ENCODE measurements around the gene CDKN2AIP.
"Not testable (repeated sequence)": the region's sequence is repeated elsewhere in the genome, so short reads cannot be mapped to it uniquely, and the experiment has no call there.

The CDKN2AIP gene

DNA sequence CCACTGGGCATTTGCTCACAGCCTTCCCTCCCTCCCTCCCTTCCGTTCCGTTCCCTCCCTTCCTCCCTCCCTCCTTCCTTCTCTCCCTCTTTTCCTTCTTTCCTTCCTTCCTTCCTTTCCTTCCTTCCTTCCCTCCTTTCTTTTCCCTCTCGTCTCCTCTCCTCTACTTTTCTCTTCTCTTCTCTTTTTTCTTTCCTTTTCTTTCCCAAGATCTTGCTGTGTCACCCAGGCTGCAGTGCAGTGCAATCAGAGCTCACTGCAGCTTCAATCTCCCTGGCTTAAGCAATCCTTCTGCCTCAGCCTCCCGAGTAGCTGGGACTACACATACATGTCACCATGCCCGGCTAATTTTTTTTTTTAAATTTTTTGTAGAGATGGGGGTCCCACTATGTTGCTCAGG is 33.7 kb downstream of the CDKN2AIP start:
- TF ChIP-seq, protein P1, sequence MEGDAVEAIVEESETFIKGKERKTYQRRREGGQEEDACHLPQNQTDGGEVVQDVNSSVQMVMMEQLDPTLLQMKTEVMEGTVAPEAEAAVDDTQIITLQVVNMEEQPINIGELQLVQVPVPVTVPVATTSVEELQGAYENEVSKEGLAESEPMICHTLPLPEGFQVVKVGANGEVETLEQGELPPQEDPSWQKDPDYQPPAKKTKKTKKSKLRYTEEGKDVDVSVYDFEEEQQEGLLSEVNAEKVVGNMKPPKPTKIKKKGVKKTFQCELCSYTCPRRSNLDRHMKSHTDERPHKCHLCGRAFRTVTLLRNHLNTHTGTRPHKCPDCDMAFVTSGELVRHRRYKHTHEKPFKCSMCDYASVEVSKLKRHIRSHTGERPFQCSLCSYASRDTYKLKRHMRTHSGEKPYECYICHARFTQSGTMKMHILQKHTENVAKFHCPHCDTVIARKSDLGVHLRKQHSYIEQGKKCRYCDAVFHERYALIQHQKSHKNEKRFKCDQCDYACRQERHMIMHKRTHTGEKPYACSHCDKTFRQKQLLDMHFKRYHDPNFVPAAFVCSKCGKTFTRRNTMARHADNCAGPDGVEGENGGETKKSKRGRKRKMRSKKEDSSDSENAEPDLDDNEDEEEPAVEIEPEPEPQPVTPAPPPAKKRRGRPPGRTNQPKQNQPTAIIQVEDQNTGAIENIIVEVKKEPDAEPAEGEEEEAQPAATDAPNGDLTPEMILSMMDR (IDR thresholded peaks at IDR 0.05; ENCODE audit: control insufficient read depth, extremely low read depth, insufficient read depth) = no peak
- H3K4me3 ChIP-seq (ENCODE audit: low read depth, low read length) = no peak overlapping the region
- no peak for DNase-seq (ENCODE audit: low read depth)

DNA sequence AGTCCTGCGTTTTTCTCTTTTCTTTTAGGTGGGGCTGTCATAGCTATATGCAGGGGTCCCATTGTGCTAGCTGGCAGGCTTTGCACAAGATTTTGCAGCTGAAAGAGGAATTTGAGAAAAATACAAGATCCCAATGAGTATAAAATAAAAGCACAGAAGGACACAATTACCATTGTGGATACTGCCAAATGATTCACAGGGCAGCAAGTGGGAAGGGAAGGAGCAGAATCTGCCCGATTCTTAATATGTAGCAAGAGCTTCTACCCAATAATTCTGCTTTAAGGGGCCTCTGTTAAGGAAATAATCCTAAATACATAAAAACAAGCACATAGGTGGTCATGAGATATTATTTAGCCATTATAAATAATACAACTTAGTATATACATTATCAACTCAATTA is 34.5 kb downstream of the CDKN2AIP start:
- no peak overlapping the region for H3K4me3 ChIP-seq (ENCODE audit: low read depth, low read length)
- DNase-seq (ENCODE audit: low read depth) = no peak
- TF ChIP-seq, protein P1 (IDR thresholded peaks at IDR 0.05; ENCODE audit: control insufficient read depth, extremely low read depth, insufficient read depth) = no peak

DNA sequence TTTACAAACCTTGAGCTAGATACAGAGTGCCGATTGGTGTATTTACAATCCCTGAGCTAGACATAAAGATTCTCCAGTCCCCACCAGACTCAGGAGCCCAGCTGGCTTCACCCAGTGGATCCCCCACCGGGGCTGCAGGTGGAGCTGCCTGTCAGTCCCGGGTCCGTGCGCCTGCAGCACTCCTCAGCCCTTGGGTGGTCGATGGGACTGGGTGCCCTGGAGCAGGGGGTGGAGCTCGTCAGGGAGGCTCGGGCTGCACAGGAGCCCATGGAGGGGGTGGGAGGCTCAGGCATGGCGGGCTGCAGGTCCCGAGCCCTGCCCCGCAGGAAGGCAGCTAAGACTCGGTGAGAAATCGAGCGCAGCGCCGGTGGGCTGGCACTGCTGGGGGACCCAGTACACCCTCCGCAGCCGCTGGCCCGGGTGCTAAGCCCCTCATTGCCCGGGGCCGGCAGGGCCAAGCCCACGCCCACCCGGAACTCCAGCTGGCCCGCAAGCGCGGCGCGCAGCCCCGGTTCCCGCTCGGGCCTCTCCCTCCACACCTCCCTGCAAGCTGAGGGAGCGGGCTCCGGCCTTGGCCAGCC is 38.2 kb downstream of the CDKN2AIP start:
- H3K4me3 ChIP-seq (ENCODE audit: low read depth, low read length); DNase-seq (ENCODE audit: low read depth): not testable (repeated sequence)

DNA sequence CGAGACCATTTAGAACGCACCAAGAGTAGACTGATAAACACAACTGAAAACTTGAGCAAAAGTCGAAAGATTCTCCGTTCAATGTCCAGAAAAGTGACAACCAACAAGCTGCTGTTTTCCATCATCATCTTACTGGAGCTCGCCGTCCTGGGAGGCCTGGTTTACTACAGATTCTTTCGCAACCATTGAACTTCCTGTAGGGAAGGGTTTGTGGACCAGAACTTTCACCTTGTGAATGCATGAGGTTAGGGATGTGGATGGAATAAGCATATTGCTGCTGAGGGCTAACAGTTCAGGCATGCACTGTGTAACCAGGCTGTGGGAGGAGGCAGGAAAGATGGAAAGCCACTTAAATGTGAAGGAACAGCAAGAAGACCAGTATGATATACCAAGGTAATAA is 39.6 kb downstream of the CDKN2AIP start:
- no peak for DNase-seq (ENCODE audit: low read depth)
- TF ChIP-seq, protein P1 (IDR thresholded peaks at IDR 0.05; ENCODE audit: control insufficient read depth, extremely low read depth, insufficient read depth) = no peak
- no peak overlapping the region for H3K4me3 ChIP-seq (ENCODE audit: low read depth, low read length)

DNA sequence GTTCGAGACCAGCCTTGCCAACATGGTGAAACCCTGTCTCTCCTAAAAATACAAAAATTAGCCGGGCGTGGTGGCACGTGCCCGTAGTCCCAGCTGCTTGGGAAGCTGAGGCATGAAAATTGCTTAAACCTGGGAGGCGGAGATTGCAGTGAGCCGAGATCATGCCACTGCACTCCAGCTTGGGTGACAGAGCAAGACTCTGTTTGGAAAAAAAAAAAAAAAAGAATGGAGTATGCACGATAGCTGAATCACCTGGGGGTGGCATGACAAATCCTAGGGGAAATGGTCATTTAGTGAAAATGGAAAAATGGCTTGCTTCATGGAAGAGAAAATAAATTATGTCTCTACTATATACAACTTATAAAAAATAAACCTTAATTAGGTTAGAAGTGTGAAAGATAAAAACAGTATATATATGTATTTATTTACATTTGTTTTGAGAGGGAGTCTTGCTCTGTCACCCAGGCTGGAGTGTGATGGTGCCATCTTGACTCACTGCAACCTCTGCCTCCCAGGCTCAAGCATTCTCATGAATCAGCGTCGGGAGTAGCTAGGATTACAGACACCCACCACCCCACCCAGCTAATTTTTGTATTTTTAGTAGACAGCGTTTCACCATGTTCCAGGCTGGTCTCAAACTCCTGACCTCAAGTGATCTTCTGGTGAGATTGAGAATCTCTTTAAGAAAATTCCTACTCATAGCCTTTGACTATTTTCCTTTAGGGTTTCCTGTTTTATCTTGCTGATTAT is 41.1 kb downstream of the CDKN2AIP start:
- no peak for DNase-seq (ENCODE audit: low read depth)
- no peak overlapping the region for H3K4me3 ChIP-seq (ENCODE audit: low read depth, low read length)
- TF ChIP-seq, protein P1 (IDR thresholded peaks at IDR 0.05; ENCODE audit: control insufficient read depth, extremely low read depth, insufficient read depth) = no peak

DNA sequence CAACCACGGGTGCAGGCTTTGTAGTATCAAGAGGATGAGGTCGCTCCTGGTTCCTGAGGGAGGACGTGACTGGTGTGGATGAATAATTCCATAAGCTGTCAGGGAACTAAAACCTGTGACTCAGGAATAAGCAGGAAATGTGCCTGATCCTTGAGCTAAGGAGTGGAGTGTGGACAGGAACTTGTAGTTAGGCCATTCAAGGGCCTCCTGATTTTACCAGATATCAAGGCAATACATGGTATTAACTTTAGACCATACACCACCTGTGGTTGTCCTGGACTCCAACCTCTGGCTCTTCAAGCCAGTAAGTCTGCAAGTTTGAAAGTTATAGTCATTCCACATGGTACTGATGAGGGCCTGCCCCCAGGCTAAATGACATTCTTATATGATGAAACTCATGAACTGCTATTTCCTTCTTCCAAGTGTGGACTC is 48.4 kb downstream of the CDKN2AIP start:
- H3K4me3 ChIP-seq (ENCODE audit: low read depth, low read length) = no peak overlapping the region
- TF ChIP-seq, protein P1 (IDR thresholded peaks at IDR 0.05; ENCODE audit: control insufficient read depth, extremely low read depth, insufficient read depth) = no peak
- no peak for DNase-seq (ENCODE audit: low read depth)

DNA sequence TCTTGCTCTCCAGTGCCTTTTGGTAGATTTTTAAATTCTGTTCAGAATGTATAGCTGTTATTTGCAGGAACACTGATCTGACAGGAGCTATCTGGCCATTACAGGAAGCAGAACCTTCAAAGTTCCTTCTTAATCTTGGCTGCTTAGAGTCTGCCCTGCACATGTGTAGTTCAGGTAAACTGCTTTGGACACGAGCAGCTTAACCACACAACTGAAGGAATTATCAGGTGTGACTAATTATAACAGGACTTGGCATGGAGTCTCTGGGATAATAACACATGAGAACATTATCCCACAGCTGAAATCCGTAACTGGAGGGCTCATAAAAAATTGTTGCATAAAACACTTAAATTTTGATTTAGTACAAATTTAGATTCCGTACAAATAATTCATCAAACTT is 48.8 kb downstream of the CDKN2AIP start:
- H3K4me3 ChIP-seq (ENCODE audit: low read depth, low read length) = no peak overlapping the region
- no peak for DNase-seq (ENCODE audit: low read depth)
- TF ChIP-seq, protein P1 (IDR thresholded peaks at IDR 0.05; ENCODE audit: control insufficient read depth, extremely low read depth, insufficient read depth) = no peak
